OCI-LY7 (cell line): ENCODE measurements around the gene COX17. TPM values are rescaled to one million over a fixed set of nuclear protein-coding genes. Genes with fewer than 3 reads are reported as not detected.

Source experiments
- BruUV-seq: library from RNA; stranded (reverse); fragments of 400-500 nt; replicated peaks from 2 replicates; lab custom pipeline; 2021; lab: Mats Ljungman, UMichigan
- CTCF ChIA-PET: fragments of 300-600 bp; sonication (Branson Sonifier 250); formaldehyde crosslinking; loops from one replicate; lab custom pipeline; 2022; ENCODE audit warnings: antibody characterized with exemption; ENCODE audit not compliant: unreplicated experiment; lab: Charles Lee
- POLR2A ChIA-PET: fragments of 300-600 bp; sonication (Branson Sonifier 250); formaldehyde crosslinking; loops from one replicate; lab custom pipeline; 2022; ENCODE audit warnings: antibody characterized with exemption; lab: Charles Lee
- DNase-seq: peaks from one replicate; pipeline ENCODE4 v3.0.0-alpha.2; 2015; ENCODE audit warnings: low spot score
- H2AFZ ChIP-seq: fragments of 200-600 bp; sonication (generic), shearing (Covaris generic); 2 replicates; pipeline ENCODE4 v1.6.1; 2014; ENCODE audit warnings: mild to moderate bottlenecking, antibody characterized with exemption, low read length, moderate library complexity
- H3K27ac ChIP-seq: fragments of 200-600 bp; sonication (generic); 2 replicates; pipeline ENCODE4 v1.5.1; 2014; ENCODE audit warnings: mixed run types, low read depth, mild to moderate bottlenecking, moderate library complexity, low read length, inconsistent platforms; ENCODE audit not compliant: poor library complexity, severe bottlenecking
- H3K36me3 ChIP-seq: fragments of 200-600 bp; sonication (generic); 2 replicates; pipeline ENCODE4 v1.6.1; 2014; ENCODE audit warnings: mild to moderate bottlenecking, antibody characterized with exemption, low read length, moderate library complexity, mixed read lengths; ENCODE audit not compliant: insufficient read depth
- H3K4me1 ChIP-seq: fragments of 200-600 bp; sonication (generic); 2 replicates; pipeline ENCODE4 v1.5.1; 2014; ENCODE audit warnings: mild to moderate bottlenecking, low read length; ENCODE audit not compliant: insufficient read depth, poor library complexity, severe bottlenecking
- H3K4me2 ChIP-seq: fragments of 200-600 bp; sonication (generic); 2 replicates; pipeline ENCODE4 v1.6.1; 2014; ENCODE audit warnings: mild to moderate bottlenecking, low read length
- H3K4me3 ChIP-seq: fragments of 200-600 bp; sonication (generic); 2 replicates; pipeline ENCODE4 v1.5.1; 2014; ENCODE audit warnings: mild to moderate bottlenecking, low read depth, low read length; ENCODE audit not compliant: poor library complexity, severe bottlenecking
- H3K79me2 ChIP-seq: fragments of 200-600 bp; sonication (generic); 2 replicates; pipeline ENCODE4 v1.6.1; 2016; ENCODE audit warnings: low read depth, mild to moderate bottlenecking, low read length, moderate library complexity, mixed read lengths; ENCODE audit not compliant: insufficient read depth
- H3K9me2 ChIP-seq: fragments of 200-600 bp; sonication (generic); 2 replicates; pipeline ENCODE4 v1.6.1; 2016; ENCODE audit warnings: mild to moderate bottlenecking, low read length, mixed read lengths; ENCODE audit not compliant: insufficient read depth
- H3K9me3 ChIP-seq: fragments of 200-600 bp; sonication (generic); 2 replicates; pipeline ENCODE4 v1.6.1; 2014; ENCODE audit warnings: mild to moderate bottlenecking, mixed run types, low read length, mixed read lengths
- H4K20me1 ChIP-seq: fragments of 200-600 bp; sonication (generic); 2 replicates; pipeline ENCODE4 v1.6.1; 2014; ENCODE audit warnings: mild to moderate bottlenecking, antibody characterized with exemption, low read length, moderate library complexity, mixed read lengths; ENCODE audit not compliant: insufficient read depth
- CTCF ChIP-seq: fragments of 200-600 bp; sonication (generic); conservative IDR thresholded peaks from 2 replicates; pipeline ENCODE4 v1.5.1; 2014; ENCODE audit warnings: mild to moderate bottlenecking, antibody characterized with exemption, low read length, moderate library complexity, mixed read lengths
- EZH2phosphoT487 ChIP-seq: fragments of 200-600 bp; sonication (generic); IDR thresholded peaks from 2 replicates; pipeline ENCODE4 v1.6.1; 2018; ENCODE audit warnings: low read depth, borderline replicate concordance, mild to moderate bottlenecking, mixed run types, antibody characterized with exemption, low read length, moderate library complexity, mixed read lengths
- intact Hi-C: fragments of 100-400 bp; cut with micrococcal nuclease; formaldehyde crosslinking; loops from one replicate; pipeline ENCODE4 v1.10.0; 2022; ENCODE audit not compliant: unreplicated experiment
- total RNA-seq, 2 experiments: library from RNA; depleted of rRNA in 1 of 2; stranded (reverse); fragments of >200 nt in 1 of 2; shearing (Covaris generic) in 1 of 2; gene quantifications; 2 replicates each; pipeline ENCODE4 v1.2.3, GENCODE V29; 2014 to 2022

Gene COX17
- total RNA-seq, 2 experiments from 2014 or later = 77.3 to 80.0 TPM

GRCh38 chr3:119723022-119723421, 45.8 kb upstream of the COX17 start:
- POLR2A ChIA-PET = no interaction called here
- no TSS peak for BruUV-seq
- intact Hi-C loops = no loop called here
- H3K9me2 ChIP-seq = no peaks in the 10 kb centered on the region
- no peak overlapping the region for H2AFZ ChIP-seq
- DNase-seq = no peak
- no peaks in the 10 kb centered on the region for H3K36me3 ChIP-seq
- no peaks in the 10 kb centered on the region for H3K79me2 ChIP-seq
- H3K4me1 ChIP-seq = no peaks in the 10 kb centered on the region
- CTCF ChIA-PET = no interaction called here
- H3K27ac ChIP-seq = no peak overlapping the region
- no peaks in the 10 kb centered on the region for H4K20me1 ChIP-seq
- no peaks in the 10 kb centered on the region for H3K9me3 ChIP-seq
- H3K4me2 ChIP-seq = no peak overlapping the region
- no peak overlapping the region for H3K4me3 ChIP-seq
- TF ChIP-seq EZH2phosphoT487 (no peak), CTCF (no peak)

GRCh38 chr3:119717520-119717919, 40.3 kb upstream of the COX17 start:
- no peaks in the 10 kb centered on the region for H4K20me1 ChIP-seq
- POLR2A ChIA-PET = interaction anchor here (0.7 kb wide), 1 partner anchor 460 kb away, joined by 3 read pairs; no protein-coding TSS in a partner anchor
- no peak for DNase-seq
- no peaks in the 10 kb centered on the region for H3K9me2 ChIP-seq
- no peak overlapping the region for H3K4me3 ChIP-seq
- no peak overlapping the region for H3K27ac ChIP-seq
- no TSS peak for BruUV-seq
- H2AFZ ChIP-seq = no peak overlapping the region
- TF ChIP-seq EZH2phosphoT487 (no peak), CTCF (no peak)
- no peaks in the 10 kb centered on the region for H3K9me3 ChIP-seq
- H3K4me2 ChIP-seq = no peak overlapping the region
- no peaks in the 10 kb centered on the region for H3K4me1 ChIP-seq
- intact Hi-C loops = no loop called here
- no peaks in the 10 kb centered on the region for H3K36me3 ChIP-seq
- CTCF ChIA-PET = no interaction called here
- no peaks in the 10 kb centered on the region for H3K79me2 ChIP-seq

GRCh38 chr3:119716998-119717397, 39.8 kb upstream of the COX17 start:
- DNase-seq = no peak
- no peaks in the 10 kb centered on the region for H3K4me1 ChIP-seq
- no peaks in the 10 kb centered on the region for H3K79me2 ChIP-seq
- ChIA-PET CTCF (no interaction called here), POLR2A (no interaction called here)
- no TSS peak for BruUV-seq
- no peaks in the 10 kb centered on the region for H3K36me3 ChIP-seq
- H3K27ac ChIP-seq = no peak overlapping the region
- no peaks in the 10 kb centered on the region for H3K9me2 ChIP-seq
- H3K4me3 ChIP-seq = no peak overlapping the region
- no peak overlapping the region for H3K4me2 ChIP-seq
- intact Hi-C loops = no loop called here
- H3K9me3 ChIP-seq = no peaks in the 10 kb centered on the region
- TF ChIP-seq EZH2phosphoT487 (no peak), CTCF (no peak)
- no peak overlapping the region for H2AFZ ChIP-seq
- no peaks in the 10 kb centered on the region for H4K20me1 ChIP-seq
